Activated effector memory CD4-positive, alpha-beta T cell treated with anti-CD3 and anti-CD28 coated beads, Interleukin-2, amount 50 U/mL, for 16 hours (primary cell): ENCODE data around the gene HADHB.
"Not testable (repeated sequence)": the region's sequence is repeated elsewhere in the genome, so short reads cannot be mapped to it uniquely, and the experiment has no call there.

Experiments
- DNase-seq: peaks from one replicate; pipeline ENCODE4 v3.0.0-alpha.2; 2020

The HADHB gene

DNA sequence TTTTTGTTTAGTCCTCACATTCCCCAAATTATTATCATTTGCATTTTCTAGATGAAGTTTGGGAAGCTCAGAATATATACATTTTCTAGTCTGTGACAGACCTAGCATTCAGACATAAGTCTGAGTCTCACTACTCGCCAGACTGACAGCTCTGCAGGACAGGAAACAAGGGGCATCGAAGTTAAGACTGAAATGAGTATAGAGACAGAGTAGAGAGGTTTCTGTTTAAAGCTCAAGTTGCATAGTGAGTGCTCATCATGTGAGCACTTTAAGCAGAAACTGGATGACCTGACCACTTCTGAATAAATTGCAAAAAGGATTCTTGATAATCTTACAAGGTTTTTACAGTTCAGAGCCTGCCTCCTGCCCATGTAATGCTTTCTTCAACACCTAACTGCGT, 1.1 kb downstream of the HADHB start:
- DNase-seq = no peak

DNA sequence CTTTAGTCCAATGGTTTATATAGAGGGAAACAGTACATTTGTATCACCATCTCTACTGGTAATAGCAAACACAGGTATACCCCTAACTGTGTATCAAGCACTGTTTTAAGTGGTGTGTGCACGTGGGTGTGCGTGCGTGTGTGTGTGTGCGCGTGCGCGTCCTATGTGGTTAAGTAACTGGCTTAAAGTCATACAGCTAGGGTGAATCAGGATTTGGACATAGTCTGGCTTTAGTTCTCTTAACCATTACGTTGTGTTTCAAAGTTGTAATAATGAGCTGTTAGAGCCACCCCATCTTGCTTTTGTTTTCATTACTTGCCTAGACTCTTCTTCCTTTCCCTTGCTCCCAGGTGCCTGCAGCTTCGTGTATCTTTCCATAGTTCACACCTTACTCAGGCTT, 2.1 kb downstream of the HADHB start:
- DNase-seq = peak; percentile 67

DNA sequence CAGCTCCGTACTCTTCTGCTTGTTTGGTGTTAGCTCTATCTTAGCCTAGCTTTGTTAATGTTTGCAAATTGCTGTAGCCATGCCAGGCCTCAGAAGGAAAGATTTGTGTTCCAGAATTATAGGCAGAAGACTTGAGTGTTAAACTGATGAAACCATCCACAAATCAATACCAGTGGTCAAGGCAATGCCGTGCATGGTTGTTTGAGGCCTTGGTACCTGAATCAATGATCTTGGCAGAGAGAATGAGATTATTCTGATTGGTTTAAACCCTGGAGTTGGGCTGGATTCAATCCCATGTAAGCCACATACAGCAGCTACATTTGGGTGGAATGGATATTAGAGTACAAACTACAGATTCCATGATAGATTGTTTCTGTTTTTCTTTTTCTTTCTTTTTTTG, 4.9 kb downstream of the HADHB start:
- DNase-seq = no peak

DNA sequence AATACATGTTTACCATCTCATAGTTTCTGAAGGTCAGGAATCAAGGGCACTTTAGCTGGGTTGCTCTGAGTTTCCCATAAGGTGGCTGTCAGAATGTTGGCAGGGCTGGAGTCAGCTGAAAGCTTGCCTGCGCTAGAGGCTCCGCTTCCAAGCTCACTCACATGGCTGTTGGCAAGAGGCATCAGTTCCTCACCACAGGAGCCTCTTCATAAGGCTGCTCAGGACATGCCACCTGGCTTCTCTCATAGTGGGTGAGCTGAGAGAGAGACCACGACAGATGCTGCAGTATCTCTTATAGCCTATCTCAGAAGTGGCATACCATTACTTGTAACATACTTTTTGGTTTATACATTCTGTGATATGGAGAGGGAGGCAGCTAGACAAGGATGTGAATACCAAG, 7.2 kb downstream of the HADHB start:
- DNase-seq = no peak

DNA sequence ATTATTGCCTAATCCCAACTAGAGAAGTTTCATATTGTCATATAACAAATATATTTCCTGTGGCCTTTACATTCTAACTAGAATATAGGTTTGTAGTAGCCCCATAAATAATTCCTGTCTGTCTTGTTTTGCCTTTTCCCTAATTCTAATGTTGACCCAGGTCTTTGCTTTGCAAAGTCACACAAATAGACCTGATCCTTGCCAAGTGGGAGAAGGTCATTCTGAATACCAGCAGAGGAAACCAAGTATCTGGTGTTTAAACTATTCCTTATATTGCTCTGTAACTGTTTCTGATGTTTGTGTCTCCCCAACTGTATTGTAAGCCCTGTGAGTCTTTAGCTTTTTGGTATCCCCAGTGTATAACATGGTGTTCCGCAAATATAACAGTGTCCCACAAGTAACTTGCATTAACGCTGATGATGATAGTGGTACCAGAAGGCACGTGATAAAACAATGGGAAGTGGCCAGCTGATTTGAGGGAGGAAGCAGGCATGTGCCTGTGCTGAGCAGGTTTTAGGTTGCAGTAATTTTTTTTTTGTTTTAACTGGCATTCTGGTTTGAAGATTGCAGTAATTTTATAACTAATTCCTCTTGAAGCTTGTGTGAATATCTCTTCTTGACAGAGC, 11.1 kb downstream of the HADHB start:
- DNase-seq = no peak

DNA sequence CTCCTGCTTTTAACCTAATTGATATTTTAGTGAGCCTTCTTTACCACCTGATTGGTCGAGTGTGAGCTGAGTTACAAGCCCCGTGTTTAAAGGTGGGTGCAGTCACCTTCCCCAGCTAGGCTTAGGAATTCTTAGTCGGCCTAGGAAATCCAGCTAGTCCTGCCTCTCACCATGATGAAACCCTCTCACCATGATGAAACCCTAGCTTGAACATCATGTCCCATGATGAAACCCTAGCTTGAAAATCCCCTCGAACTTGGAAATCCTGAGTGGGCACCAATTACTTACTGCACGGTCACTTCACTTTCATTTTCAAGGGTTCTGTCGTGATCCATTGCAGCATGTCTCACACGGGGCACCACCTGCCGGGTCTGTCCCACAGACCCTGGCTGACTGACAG, 14.1 kb downstream of the HADHB start:
- not testable (repeated sequence) for DNase-seq

DNA sequence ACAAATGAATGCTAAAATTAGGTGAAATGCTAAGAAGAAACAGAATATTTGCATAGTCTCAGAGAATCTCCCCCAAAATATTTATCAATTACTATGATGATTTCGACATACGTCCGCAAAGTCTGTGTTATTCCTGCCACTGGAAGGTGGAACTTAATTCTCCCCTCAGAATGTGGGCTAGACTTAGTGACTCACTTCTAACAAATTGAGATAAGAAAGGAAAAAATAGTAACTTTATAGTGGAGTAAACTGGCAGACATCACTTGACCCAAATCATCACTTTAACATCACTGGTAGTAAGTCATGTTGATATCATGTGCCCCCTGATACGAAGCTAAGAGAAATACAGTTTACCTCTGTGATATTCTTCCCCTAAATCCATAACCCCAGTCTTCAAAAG, 23.5 kb downstream of the HADHB start:
- DNase-seq = no peak

DNA sequence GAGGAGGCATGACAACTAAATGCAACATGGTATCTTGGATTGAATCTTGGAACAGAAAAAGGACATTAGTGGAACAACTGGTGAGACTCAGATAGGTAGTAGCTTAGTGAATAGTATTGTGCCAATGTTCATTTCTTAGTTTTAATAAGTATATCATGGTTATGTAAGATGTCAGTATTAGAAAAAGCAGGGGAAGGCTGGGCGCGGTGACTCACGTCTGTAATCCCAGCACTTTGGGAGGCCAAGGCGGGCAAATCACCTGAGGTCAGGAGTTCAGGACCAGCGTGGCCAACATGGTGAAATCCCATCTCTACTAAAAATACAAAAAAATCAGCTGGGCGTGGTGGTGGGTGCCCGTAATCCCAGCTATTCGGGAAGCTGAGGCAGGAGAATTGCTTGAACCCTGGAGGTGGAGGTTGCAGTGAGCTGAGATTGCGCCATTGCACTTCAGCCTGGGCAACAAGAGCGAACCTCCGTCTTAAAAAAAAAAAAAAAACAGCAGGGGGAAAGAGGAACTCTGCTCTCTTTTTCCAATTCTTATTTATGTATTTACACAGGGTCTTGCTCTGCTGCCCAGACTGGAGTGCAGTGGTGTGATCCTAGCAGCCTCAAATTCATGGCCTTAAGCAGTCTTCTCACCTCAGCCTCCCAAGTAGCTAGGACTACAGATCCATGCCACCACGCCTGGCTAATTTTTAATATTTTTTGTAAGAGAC, 24.1 kb downstream of the HADHB start:
- DNase-seq = not testable (repeated sequence)

DNA sequence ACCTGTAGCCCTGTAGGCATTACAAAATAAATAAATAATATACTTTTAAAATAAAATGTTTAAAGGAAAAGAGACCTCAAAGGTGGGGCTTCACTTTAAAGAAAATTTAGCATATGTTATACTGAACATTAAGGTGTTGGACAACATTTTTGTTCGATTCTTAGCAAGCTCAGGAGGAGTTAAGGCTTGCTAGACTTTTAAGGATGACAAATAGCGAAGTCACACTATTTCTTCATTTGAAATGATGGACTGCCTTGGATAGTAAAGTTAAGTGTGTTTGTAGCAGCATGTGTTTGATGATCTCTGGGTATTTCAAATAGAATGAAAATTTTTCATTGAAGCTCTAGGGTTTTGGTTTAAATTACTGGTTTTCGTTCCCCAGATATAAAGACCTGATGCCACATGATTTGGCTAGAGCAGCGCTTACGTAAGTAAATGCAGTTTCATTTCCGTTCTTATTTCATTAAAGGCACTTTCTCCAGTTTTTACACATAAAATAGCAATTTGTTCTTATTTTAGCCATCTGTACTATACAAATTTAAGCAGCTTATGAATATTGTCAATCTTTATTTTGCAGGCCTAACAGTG, 24.9 kb downstream of the HADHB start:
- DNase-seq = no peak

DNA sequence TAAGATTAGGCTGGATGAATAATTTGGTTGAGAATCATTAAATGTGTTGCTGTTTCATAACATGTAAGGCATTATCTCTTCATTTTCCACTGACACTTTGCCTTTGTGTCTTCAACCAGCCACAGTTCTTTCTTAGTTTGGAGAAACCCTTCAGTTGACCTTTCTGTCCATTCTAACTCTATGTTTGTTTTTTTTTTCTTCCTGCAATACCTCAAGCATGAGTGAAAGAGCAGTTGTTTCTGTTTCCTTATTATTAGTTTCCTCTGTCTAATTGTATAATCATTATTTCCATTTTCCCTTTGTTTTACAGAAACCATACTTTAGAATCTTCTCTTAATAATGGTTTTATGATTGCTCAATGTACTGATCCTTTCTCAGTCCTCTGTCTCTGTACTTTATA, 25.6 kb downstream of the HADHB start:
- no peak for DNase-seq

DNA sequence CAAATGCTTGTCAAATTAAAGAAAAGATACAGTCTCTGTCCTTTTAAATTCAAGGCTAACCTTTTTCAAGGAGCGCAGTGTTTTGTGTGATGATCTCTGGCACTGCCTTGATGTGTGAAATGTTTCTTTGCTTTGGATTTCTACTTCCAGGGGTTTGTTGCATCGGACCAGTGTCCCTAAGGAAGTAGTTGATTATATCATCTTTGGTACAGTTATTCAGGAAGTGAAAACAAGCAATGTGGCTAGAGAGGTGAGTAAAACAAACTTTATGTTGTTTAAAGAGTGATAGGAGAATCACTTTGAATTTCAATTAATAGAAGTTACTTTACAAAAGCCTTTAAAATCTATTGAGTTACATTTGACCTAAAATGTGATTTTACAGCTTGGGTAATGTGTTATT, 28.8 kb downstream of the HADHB start:
- DNase-seq = no peak

DNA sequence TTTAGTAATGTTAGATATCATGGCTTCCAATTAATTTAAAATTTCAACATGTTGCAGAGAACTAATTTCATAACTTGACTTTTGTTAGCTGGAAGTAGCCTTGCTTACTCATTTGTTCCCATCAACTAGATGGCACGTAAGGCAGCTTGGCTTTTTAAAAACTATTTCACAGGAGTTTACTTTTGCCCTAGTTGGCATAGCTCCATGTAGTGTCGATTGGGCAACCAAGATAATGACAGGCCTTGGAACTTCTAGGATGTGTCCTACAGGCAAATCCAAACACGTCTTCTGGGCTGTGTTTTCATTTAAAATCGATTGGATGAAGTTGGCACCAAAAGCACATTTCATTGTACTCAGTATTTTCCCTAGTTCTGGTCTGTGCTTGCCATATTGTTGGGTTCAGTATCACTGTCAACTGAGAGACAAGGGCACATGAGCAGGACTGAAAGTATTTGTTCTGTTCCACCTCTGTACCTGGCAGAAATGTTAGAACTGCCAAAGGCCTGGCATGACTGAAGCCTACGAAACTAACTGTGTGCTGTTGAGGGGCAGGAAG, 29.4 kb downstream of the HADHB start:
- no peak for DNase-seq

DNA sequence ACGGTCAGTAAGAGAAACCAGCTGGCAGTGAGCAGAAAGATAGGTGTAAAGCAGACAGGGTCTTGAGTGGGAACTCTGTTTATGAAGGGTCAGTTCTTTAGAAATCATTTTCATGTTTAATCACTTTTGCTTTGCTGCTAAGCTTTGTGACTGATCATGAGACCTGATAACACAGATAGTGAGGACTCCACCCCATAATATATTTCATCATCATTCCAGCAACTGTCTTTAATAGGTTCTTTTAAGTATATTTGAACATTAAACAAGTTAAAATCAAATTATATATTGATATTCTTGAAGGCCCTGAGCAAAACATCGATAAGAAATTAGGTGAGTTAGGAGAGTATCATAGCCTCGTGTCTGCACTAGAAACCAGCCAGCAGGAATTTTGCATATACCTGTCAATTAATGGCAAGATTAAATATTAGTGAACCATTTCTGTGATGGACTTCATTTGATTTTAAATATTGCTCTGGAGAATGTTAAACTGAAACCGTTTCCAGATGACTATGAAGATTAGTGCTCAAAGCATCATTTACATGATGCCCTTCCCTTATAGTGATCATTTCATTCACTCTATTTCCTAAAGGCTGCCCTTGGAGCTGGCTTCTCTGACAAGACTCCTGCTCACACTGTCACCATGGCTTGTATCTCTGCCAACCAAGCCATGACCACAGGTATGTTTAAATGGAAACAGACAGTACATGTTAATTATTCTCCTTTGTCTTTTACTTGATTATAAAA, 31.9 kb downstream of the HADHB start:
- DNase-seq = no peak

DNA sequence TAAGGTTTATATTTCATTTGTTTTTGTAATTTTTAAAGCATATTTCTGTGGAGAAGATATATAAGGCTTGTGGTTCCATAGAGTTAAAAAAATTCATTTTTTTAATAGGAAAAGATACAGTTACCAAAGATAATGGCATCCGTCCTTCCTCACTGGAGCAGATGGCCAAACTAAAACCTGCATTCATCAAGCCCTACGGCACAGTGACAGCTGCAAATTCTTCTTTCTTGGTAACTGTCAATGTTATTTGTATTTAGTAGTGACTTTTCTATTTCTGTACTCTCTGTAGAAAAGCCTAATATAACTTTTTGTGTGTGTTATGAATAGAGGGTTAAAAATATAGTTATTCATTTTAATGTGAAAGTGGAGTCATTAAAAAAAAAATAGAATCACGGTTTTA, 35.1 kb downstream of the HADHB start:
- DNase-seq = no peak

DNA sequence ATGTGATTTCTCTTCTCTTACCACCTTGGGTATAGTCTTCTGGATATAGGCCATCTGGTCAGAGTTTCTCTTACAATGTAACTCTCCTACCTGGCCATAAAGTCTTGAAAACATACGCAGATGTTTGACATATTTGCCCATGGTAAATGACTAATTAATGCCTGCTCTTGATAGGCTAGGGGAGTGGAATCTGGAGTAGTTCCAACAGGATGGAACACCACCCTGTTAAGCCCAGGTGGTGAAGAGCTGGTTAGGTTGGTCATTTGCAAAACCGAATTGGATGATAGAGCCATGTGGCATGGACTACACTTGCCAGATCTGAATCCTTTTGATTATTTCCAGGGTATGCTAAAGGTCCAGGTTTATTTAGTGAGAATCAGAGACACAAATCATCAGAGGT, 36.5 kb downstream of the HADHB start:
- no peak for DNase-seq

DNA sequence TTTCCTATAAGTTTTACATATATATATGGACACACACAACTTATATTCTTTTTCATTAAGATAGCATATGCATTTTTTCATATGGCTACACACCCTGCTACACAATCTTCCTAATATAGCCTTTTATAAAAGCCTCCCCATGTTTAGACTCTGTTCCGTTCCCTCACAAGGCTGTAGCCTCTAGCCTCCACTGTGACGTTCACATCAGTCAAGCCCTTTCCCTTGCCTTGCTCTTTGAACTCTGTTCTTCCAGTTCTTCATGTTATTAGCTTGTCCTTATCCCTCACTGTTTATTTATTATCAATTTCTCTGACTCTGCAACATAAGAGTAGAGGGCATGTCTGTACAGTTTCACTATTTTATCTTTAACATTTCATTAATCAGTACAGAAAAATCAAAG, 38.9 kb downstream of the HADHB start:
- no peak for DNase-seq

DNA sequence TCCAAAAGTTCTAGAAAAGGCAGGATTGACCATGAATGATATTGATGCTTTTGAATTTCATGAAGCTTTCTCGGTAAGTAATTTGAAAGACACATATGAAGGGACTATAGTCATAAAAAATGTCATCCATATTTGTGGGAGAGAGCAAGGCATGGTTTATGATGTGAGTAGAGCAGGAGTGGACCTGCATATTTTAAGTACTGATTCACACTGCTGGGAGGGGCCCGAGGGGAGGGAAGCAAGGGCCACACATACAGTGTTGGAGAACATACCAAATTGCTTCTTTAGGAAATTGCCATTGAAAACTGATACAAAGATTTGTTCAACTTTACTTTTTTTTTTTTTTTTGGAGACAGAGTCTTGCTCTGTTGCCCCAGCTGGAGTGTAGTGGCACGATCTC, 39.4 kb downstream of the HADHB start:
- no peak for DNase-seq

DNA sequence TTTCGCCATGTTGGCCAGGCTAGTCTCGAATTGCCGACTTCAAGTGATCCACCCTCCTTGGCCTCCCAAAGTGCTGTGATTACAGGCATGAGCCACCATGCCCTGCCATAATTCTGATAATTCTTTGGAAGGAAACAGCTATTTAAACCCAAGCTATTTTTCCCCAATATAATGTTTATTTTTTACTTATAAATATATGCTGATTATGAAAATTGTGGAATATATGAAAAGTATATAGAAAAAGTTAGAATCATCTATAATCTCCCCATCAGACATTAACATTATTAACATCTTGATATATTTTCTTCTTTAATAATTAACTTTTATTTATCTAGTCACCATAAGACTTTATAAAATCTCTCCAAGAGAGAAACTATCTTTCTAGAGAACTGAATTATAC, 41.2 kb downstream of the HADHB start:
- DNase-seq = no peak

DNA sequence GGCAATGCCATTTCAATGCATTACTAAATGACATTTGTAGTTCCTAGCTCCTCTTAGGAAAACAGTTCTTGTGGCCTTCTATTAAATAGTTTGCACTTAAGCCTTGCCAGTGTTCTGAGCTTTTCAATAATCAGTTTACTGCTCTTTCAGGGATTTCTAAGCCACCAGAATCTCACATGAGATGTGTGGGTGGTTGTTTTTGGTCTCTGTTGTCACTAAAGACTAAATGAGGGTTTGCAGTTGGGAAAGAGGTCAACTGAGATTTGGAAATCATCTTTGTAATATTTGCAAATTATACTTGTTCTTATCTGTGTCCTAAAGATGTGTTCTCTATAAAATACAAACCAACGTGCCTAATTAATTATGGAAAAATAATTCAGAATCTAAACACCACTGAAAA, 45.3 kb downstream of the HADHB start:
- DNase-seq = no peak

DNA sequence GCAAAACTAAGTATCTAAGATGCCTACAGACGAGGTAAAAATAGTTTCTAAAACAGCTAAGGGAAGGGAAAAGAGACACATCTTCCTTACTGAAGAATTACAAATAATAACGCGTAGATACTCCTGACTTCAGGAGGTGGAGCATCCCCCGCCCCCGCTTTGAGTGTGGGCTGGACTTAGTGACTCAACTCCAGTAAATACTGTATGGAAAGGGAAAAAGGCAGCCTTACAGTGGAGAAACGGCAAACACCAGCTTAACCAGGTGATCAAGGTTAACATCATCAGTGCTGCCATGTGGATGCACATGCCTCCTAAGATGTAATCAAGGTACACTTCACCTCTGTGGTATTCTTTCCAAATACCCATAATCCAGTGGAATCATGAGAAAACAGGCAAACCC, 47.9 kb downstream of the HADHB start:
- no peak for DNase-seq

DNA sequence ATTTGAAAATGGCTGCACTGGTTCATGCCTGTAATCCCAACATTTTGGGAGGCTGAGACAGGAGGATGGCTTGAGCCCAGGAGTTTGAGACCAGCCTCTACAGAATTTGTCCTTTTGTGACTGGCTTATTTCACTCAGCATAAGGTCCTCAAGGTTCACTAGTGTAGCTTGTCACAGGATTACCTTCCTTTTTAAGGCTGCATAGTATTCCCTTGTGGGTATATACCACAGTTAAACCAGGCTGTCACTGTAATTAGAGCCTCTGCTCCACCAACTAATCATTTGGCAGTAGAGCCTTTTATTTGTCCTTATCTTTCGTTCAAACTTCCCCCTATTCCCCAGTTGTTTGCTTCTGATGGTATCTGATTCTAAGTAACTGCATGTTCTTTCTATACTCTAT, 50.8 kb downstream of the HADHB start:
- no peak for DNase-seq

DNA sequence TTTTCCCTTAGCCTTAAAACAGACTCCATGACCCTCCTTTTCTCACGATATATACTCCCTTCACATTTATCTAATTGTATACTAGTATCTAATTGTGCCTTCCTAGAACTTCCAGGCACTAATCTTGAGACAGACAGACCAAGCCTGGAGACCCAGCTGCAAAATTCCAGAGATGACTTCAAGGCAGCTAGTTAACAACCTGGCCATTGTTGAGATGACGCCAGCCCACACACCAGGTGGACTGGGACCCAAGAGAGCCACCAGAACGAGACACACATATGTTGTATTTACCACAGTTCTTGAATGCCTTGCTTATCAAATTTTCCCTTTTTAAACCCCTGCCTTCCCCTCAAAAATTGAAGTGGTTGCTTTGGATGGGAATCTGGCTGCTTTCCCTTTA, 52.3 kb downstream of the HADHB start:
- DNase-seq = no peak

DNA sequence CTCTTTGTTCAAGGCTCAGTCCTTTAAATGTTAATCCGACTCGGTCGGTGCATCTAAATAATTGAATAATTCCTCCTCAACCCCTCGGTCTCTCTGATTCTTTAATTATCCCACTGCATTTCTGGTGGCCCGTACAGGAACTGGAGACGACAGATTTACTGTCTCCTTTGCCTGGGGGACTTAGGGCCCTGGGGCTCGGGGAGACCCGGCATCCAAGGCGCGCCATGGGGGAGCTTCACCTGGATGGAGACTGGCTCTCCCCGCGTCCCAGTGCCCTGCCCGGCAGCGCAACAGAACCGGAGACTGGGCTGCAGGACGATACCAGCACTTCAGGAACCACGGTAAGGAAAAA, 53.5 kb downstream of the HADHB start:
- no peak for DNase-seq
